ENCODE measurements around the gene AP3B1.

DNA sequence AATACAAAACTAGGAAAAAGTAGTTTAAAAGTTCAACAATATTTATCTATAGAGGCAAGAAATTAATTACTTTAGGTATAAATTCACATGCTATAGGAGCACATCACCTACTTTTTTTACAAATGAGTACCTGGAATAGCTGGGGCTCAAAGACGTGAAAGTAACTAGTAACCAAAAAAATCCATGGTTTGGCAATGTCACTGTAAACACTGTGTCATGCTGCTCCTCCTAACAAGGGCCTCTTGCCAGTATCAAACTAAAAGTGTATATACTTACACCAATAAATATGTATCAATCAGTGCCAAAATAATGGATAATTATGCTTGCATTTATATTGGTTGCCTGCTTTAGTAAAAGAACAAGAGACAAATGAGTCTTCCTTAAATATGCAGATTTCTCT is 78.9 kb downstream of the AP3B1 start:
- TF ChIP-seq, protein P1, sequence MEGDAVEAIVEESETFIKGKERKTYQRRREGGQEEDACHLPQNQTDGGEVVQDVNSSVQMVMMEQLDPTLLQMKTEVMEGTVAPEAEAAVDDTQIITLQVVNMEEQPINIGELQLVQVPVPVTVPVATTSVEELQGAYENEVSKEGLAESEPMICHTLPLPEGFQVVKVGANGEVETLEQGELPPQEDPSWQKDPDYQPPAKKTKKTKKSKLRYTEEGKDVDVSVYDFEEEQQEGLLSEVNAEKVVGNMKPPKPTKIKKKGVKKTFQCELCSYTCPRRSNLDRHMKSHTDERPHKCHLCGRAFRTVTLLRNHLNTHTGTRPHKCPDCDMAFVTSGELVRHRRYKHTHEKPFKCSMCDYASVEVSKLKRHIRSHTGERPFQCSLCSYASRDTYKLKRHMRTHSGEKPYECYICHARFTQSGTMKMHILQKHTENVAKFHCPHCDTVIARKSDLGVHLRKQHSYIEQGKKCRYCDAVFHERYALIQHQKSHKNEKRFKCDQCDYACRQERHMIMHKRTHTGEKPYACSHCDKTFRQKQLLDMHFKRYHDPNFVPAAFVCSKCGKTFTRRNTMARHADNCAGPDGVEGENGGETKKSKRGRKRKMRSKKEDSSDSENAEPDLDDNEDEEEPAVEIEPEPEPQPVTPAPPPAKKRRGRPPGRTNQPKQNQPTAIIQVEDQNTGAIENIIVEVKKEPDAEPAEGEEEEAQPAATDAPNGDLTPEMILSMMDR (IDR thresholded peaks at IDR 0.05) = no peak
- TF ChIP-seq ZFX (IDR thresholded peaks at IDR 0.05; ENCODE audit: borderline replicate concordance) = no peak

Measured in 22Rv1 (cell line).